CD14-positive monocyte (primary cell): Measurements from ENCODE around the gene KRIT1. TPM values are rescaled to one million over a fixed set of nuclear protein-coding genes. Genes with fewer than 3 reads are reported as not detected.
A peak's percentile ranks its signal among the peaks of the same experiment; 100 is the strongest.

Experiments
- DNase-seq, 3 donors: peaks; one replicate each; pipeline ENCODE4 v3.0.0-alpha.2; 2011 to 2022
- H2AFZ ChIP-seq: 2 replicates; pipeline ENCODE4 v1.6.0; 2012; ENCODE audit warnings: mild to moderate bottlenecking, low read depth, low read length, inconsistent platforms; ENCODE audit not compliant: insufficient read depth, poor library complexity, severe bottlenecking
- H3K27ac ChIP-seq, 2 donors: 1 replicate in 1 of 2; 2 replicates in 1 of 2; pipeline ENCODE4 v1.5.1; 2012 to 2013; ENCODE audit warnings: low read length in 2 of 2, control low read depth in 1 of 2, inconsistent platforms in 1 of 2, low read depth in 1 of 2, mild to moderate bottlenecking in 1 of 2
- H3K27me3 ChIP-seq, 2 donors: one replicate each; pipeline versions ENCODE4 v1.6.0 to v1.6.1; 2011 to 2013; ENCODE audit warnings: low read length in 2 of 2; ENCODE audit not compliant: control insufficient read depth in 2 of 2, insufficient read depth in 2 of 2
- H3K36me3 ChIP-seq, 2 donors: replicated peaks in 1 of 2; 1 replicate in 1 of 2; 2 replicates in 1 of 2; pipeline versions ENCODE4 v1.5.1 to v1.6.1; 2012 to 2013; ENCODE audit warnings: low read length in 2 of 2, control low read depth in 1 of 2, inconsistent platforms in 1 of 2, mild to moderate bottlenecking in 1 of 2; ENCODE audit not compliant: insufficient read depth in 2 of 2, control insufficient read depth in 1 of 2
- H3K4me1 ChIP-seq, 2 donors: 1 replicate in 1 of 2; 2 replicates in 1 of 2; pipeline versions ENCODE4 v1.5.1 to v1.6.1; 2012 to 2013; ENCODE audit warnings: low read length in 2 of 2, control low read depth in 1 of 2, inconsistent platforms in 1 of 2, mild to moderate bottlenecking in 1 of 2, moderate library complexity in 1 of 2; ENCODE audit not compliant: insufficient read depth in 2 of 2, control insufficient read depth in 1 of 2
- H3K4me2 ChIP-seq: replicated peaks from 2 replicates; pipeline ENCODE3; 2012; ENCODE audit warnings: low read length, moderate library complexity, mild to moderate bottlenecking; ENCODE audit not compliant: poor library complexity, severe bottlenecking; ENCODE audit errors: extremely low read depth
- H3K4me3 ChIP-seq, 3 experiments: fragments of 200-600 bp in 1 of 3; sonication (generic) in 1 of 3; replicated peaks in 1 of 3; 1 replicate in 2 of 3; 2 replicates in 1 of 3; pipeline ENCODE4 v1.5.1; 2011 to 2013; ENCODE audit warnings: low read length in 3 of 3, mild to moderate bottlenecking in 3 of 3, control low read depth in 2 of 3, low read depth in 2 of 3, inconsistent platforms in 1 of 3, moderate library complexity in 1 of 3
- H3K79me2 ChIP-seq: 2 replicates; pipeline ENCODE4 v1.6.0; 2012; ENCODE audit warnings: mild to moderate bottlenecking, control low read depth, inconsistent platforms, low read length, moderate library complexity; ENCODE audit not compliant: insufficient read depth
- H3K9ac ChIP-seq: 2 replicates; pipeline ENCODE4 v1.6.0; 2017; ENCODE audit warnings: low read length, mild to moderate bottlenecking; ENCODE audit not compliant: insufficient read depth, poor library complexity, severe bottlenecking
- H3K9me3 ChIP-seq, 2 donors: replicated peaks in 1 of 2; 1 replicate in 1 of 2; 2 replicates in 1 of 2; pipeline versions ENCODE4 v1.5.1 to v1.6.1; 2012 to 2013; ENCODE audit warnings: low read length in 2 of 2, control low read depth in 1 of 2; ENCODE audit not compliant: control insufficient read depth in 1 of 2, insufficient read depth in 1 of 2
- H4K20me1 ChIP-seq: 2 replicates; pipeline ENCODE4 v1.6.0; 2012; ENCODE audit warnings: mild to moderate bottlenecking, low read length, control low read depth, moderate library complexity; ENCODE audit not compliant: insufficient read depth
- H3K27ac Mint-ChIP-seq, 7 donors: one replicate each; pipeline ENCODE4 v1.8.0; 2020; ENCODE audit warnings: mild to moderate bottlenecking in 7 of 7, mixed read lengths in 7 of 7, moderate library complexity in 6 of 7, inconsistent platforms in 2 of 7
- H3K27me3 Mint-ChIP-seq, 3 donors: one replicate each; pipeline ENCODE4 v1.8.0; 2021 to 2022; ENCODE audit warnings: low read depth in 3 of 3, mild to moderate bottlenecking in 3 of 3, mixed read lengths in 3 of 3, moderate library complexity in 3 of 3, inconsistent platforms in 1 of 3
- H3K36me3 Mint-ChIP-seq, 2 donors: one replicate each; pipeline ENCODE4 v1.8.0; 2020; ENCODE audit warnings: mixed read lengths in 2 of 2, inconsistent platforms in 1 of 2, mild to moderate bottlenecking in 1 of 2
- H3K4me1 Mint-ChIP-seq: one replicate; pipeline ENCODE4 v1.8.0; 2020; ENCODE audit warnings: mild to moderate bottlenecking, mixed read lengths
- H3K4me3 Mint-ChIP-seq, 2 donors: one replicate each; pipeline ENCODE4 v1.8.0; 2020; ENCODE audit warnings: mild to moderate bottlenecking in 2 of 2, mixed read lengths in 2 of 2, moderate library complexity in 1 of 2
- H3K9me3 Mint-ChIP-seq, 7 donors: one replicate each; pipeline ENCODE4 v1.8.0; 2020 to 2022; ENCODE audit warnings: mixed read lengths in 7 of 7, mild to moderate bottlenecking in 6 of 7, moderate library complexity in 6 of 7, inconsistent platforms in 2 of 7
- WGBS: methylation state at CpG from one replicate; pipeline ENCODE4 v1.1.5; 2013; ENCODE audit warnings: missing lambda C conversion rate; ENCODE audit not compliant: insufficient coverage; 5-methylcytosine and 5-hydroxymethylcytosine counted together
- intact Hi-C, 2 donors: fragments of 100-400 bp; cut with micrococcal nuclease; formaldehyde crosslinking; loops; one replicate each; pipeline versions ENCODE4 v1.15.0 to v1.15.1; 2023
- polyA plus RNA-seq, 3 donors: library from polyadenylated mRNA; depleted of rRNA in 1 of 3; unstranded in 2 of 3; stranded (reverse) in 1 of 3; fragments of 300-500 nt in 2 of 3; fragments of >200 nt in 1 of 3; fragmentation: Illumina TruSeq in 2 of 3; gene quantifications; 1 replicate in 2 of 3; 2 replicates in 1 of 3; pipeline ENCODE4 v1.2.3, GENCODE V29; 2012 to 2021
- TF ChIP-seq, protein P1 (sequence below): fragments of 200-600 bp; IDR thresholded peaks from one replicate; pipeline ENCODE4 v1.8.0; 2022; ENCODE audit warnings: antibody characterized with exemption, mild to moderate bottlenecking

The KRIT1 gene
- polyA plus RNA-seq, 3 donors, result 4.7 to 28.8 (median 6.8) TPM

- H3K79me2 ChIP-seq, result peaks cover 31% of the 10 kb centered on the region
- 100% methylated on average over 1 of the region's 2 CpGs for WGBS
Measured at GRCh38 chr7:92259610-92260247, 14.0 kb upstream of the KRIT1 start.

GRCh38 chr7:92259062-92259461 is 13.3 kb upstream of the KRIT1 start:
- DNase-seq, result no peak
- Mint-ChIP-seq H3K4me3 (no peak overlapping the region), H3K4me1 (peaks cover 9% of the 10 kb centered on the region), H3K27ac (no peak overlapping the region), H3K9me3 (peaks cover 2 to 11% (median 7%) of the 10 kb centered on the region in 7 donors), H3K27me3 (peaks cover 0 to 3% (median 0%) of the 10 kb centered on the region in 3 donors), H3K36me3 (peaks cover 1 to 19% of the 10 kb centered on the region in 2 donors)
- no peaks in the 10 kb centered on the region for H3K9me3 ChIP-seq
- intact Hi-C loops, result no loop called here
- H3K9ac ChIP-seq, result no peak overlapping the region
- H3K4me1 ChIP-seq, result no peaks in the 10 kb centered on the region
- H4K20me1 ChIP-seq, result peaks cover 6% of the 10 kb centered on the region
- peaks cover 35% of the 10 kb centered on the region for H3K79me2 ChIP-seq
- 100% methylated on average over 1 of the region's 4 CpGs for WGBS
- TF ChIP-seq, protein P1, sequence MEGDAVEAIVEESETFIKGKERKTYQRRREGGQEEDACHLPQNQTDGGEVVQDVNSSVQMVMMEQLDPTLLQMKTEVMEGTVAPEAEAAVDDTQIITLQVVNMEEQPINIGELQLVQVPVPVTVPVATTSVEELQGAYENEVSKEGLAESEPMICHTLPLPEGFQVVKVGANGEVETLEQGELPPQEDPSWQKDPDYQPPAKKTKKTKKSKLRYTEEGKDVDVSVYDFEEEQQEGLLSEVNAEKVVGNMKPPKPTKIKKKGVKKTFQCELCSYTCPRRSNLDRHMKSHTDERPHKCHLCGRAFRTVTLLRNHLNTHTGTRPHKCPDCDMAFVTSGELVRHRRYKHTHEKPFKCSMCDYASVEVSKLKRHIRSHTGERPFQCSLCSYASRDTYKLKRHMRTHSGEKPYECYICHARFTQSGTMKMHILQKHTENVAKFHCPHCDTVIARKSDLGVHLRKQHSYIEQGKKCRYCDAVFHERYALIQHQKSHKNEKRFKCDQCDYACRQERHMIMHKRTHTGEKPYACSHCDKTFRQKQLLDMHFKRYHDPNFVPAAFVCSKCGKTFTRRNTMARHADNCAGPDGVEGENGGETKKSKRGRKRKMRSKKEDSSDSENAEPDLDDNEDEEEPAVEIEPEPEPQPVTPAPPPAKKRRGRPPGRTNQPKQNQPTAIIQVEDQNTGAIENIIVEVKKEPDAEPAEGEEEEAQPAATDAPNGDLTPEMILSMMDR, result no peak
- peaks cover 0 to 4% of the 10 kb centered on the region in 2 donors for H3K36me3 ChIP-seq
- H2AFZ ChIP-seq, result no peak overlapping the region
- no peak overlapping the region for H3K4me3 ChIP-seq
- H3K4me2 ChIP-seq, result no peak overlapping the region
- no peak overlapping the region for H3K27ac ChIP-seq
- H3K27me3 ChIP-seq, result no peaks in the 10 kb centered on the region

More at GRCh38 chr7:92259610-92260247, 14.0 kb upstream of the KRIT1 start:
- peaks cover 6% of the 10 kb centered on the region for H4K20me1 ChIP-seq
- H2AFZ ChIP-seq, result no peak overlapping the region
- peaks cover 2 to 11% (median 5%) of the 10 kb centered on the region in 7 donors for H3K9me3 Mint-ChIP-seq
- no peak overlapping the region for H3K27ac ChIP-seq
- no peak overlapping the region for H3K4me2 ChIP-seq
- no peak for DNase-seq
- H3K27me3 Mint-ChIP-seq, result peaks cover 0 to 3% (median 0%) of the 10 kb centered on the region in 3 donors
- intact Hi-C loops, result no loop called here
- H3K4me1 Mint-ChIP-seq, result peaks cover 9% of the 10 kb centered on the region
- H3K4me3 ChIP-seq, result no peak overlapping the region
- H3K9me3 ChIP-seq, result peaks cover 0 to 4% of the 10 kb centered on the region in 2 donors
- TF ChIP-seq, protein P1, result no peak
- H3K27me3 ChIP-seq, result no peaks in the 10 kb centered on the region
- no peaks in the 10 kb centered on the region for H3K4me1 ChIP-seq
- no peak overlapping the region for H3K4me3 Mint-ChIP-seq
- H3K36me3 Mint-ChIP-seq, result peaks cover 1 to 20% of the 10 kb centered on the region in 2 donors
- peak overlapping the region in 4 of 7 donors; percentile 34 to 46 (median 38) for H3K27ac Mint-ChIP-seq
- no peak overlapping the region for H3K9ac ChIP-seq
- peaks cover 0 to 4% of the 10 kb centered on the region in 2 donors for H3K36me3 ChIP-seq
